ENCODE data around the gene CCDC3.

- TF ChIP-seq CTCF (IDR thresholded peaks at IDR 0.05): no peak
- TF ChIP-seq POLR2A (IDR thresholded peaks at IDR 0.05): no peak
Observed at GRCh38 chr10:12921163-12921562, 80.3 kb downstream of the CCDC3 start.
